Measurements from ENCODE around the gene PTHLH.

- TF ChIP-seq CTCF (IDR thresholded peaks at IDR 0.05; ENCODE audit: extremely low read depth in 1 of 2, insufficient read depth in 1 of 2, low read depth in 1 of 2, low read length in 2 of 2) (no peak), FOS (IDR thresholded peaks at IDR 0.05; ENCODE audit: borderline replicate concordance, insufficient read depth, low read length) (no peak), POLR2AphosphoS5 (IDR thresholded peaks at IDR 0.05; ENCODE audit: insufficient read depth, low read depth, low read length) (no peak), MYC (IDR thresholded peaks at IDR 0.05; ENCODE audit: low read depth, low read length) (no peak)
Observed at GRCh38 chr12:27940245-27940644, 32.3 kb downstream of the PTHLH start.
